Measurements from ENCODE around the gene ERC1.
A peak's percentile ranks its signal among the peaks of the same experiment; 100 is the strongest.
"Not testable (repeated sequence)": the region's sequence is repeated elsewhere in the genome, so short reads cannot be mapped to it uniquely, and the experiment has no call there.

ERC1 gene

GRCh38 chr12:1131811-1132224, 140.8 kb downstream of the ERC1 start:
- no peak for FAIRE-seq

- no peak for FAIRE-seq
These were observed 141.3 kb downstream of the ERC1 start for GRCh38 chr12:1132311-1132710.

- FAIRE-seq, result no peak
These were observed 147.7 kb downstream of the ERC1 start for GRCh38 chr12:1138691-1139090.

- not testable (repeated sequence) for FAIRE-seq
These were observed 155.7 kb downstream of the ERC1 start for GRCh38 chr12:1146758-1147157.

GRCh38 chr12:1147821-1148220, 156.8 kb downstream of the ERC1 start:
- no peak for FAIRE-seq

- FAIRE-seq, result no peak
These were observed 166.0 kb downstream of the ERC1 start for GRCh38 chr12:1157046-1157445.

GRCh38 chr12:1161197-1161596, 170.2 kb downstream of the ERC1 start:
- FAIRE-seq, result no peak

- FAIRE-seq, result peak; percentile 53
These were observed 171.2 kb downstream of the ERC1 start for GRCh38 chr12:1162081-1162760.

GRCh38 chr12:1167784-1168183, 176.8 kb downstream of the ERC1 start:
- FAIRE-seq, result no peak

- FAIRE-seq, result no peak
These were observed 179.4 kb downstream of the ERC1 start for GRCh38 chr12:1170411-1170810.

GRCh38 chr12:1171657-1172408, 180.8 kb downstream of the ERC1 start:
- FAIRE-seq, result no peak

GRCh38 chr12:1173781-1174617, 183.0 kb downstream of the ERC1 start:
- no peak for FAIRE-seq

- no peak for FAIRE-seq
These were observed 183.6 kb downstream of the ERC1 start for GRCh38 chr12:1174659-1175058.

GRCh38 chr12:1176191-1176590, 185.2 kb downstream of the ERC1 start:
- FAIRE-seq, result no peak

GRCh38 chr12:1179128-1179527, 188.1 kb downstream of the ERC1 start:
- no peak for FAIRE-seq

GRCh38 chr12:1182069-1182468, 191.0 kb downstream of the ERC1 start:
- no peak for FAIRE-seq

GRCh38 chr12:1184402-1184801, 193.4 kb downstream of the ERC1 start:
- FAIRE-seq, result no peak

GRCh38 chr12:1185460-1186182, 194.6 kb downstream of the ERC1 start:
- no peak for FAIRE-seq

GRCh38 chr12:1186298-1186697, 195.3 kb downstream of the ERC1 start:
- no peak for FAIRE-seq

- FAIRE-seq, result no peak
These were observed 197.0 kb downstream of the ERC1 start for GRCh38 chr12:1188016-1188415.

- no peak for FAIRE-seq
These were observed 198.1 kb downstream of the ERC1 start for GRCh38 chr12:1189163-1189562.

- no peak for FAIRE-seq
These were observed 204.5 kb downstream of the ERC1 start for GRCh38 chr12:1195513-1195912.

Data from endometrium (tissue), 2 donors.